ENCODE data around the gene RHOJ.

GRCh38 chr14:63275611-63276010 is 71.4 kb downstream of the RHOJ start:
- TF ChIP-seq POLR2A (IDR thresholded peaks at IDR 0.05) (no peak), POLR2AphosphoS5 (IDR thresholded peaks at IDR 0.05) (no peak)
